B cell (primary cell): ENCODE results near the gene EYS.

Experiments
- EZH2 ChIP-seq: IDR thresholded peaks from 2 replicates; pipeline ENCODE4 v1.6.1; 2012; ENCODE audit warnings: borderline replicate concordance, low read depth, mild to moderate bottlenecking, moderate library complexity, low read length; ENCODE audit not compliant: insufficient read depth, poor library complexity, severe bottlenecking
- TF ChIP-seq, protein P1 (sequence below): fragments of 200-600 bp; IDR thresholded peaks from one replicate; pipeline ENCODE4 v1.8.0; 2022; ENCODE audit warnings: antibody characterized with exemption, mild to moderate bottlenecking

DNA sequence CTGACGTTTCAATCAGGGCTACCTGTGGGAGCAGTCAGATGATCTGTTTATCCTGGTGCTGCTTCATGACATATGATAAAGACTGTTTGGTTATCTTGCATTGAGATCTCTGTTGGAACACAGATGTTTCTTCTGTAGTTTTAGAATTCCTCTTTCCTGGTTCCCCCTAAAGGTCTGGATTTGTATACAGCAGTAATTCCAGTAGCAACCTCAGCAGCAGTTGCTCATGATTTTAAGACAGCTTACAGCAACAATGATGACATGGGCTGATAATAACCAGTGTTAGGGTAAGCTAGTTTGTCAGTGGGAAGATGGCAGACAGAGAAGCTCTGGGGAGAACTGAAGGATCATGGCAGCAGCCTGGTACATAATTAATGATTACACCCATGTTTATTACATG lies 1632.0 kb downstream of the EYS start:
- TF ChIP-seq, protein P1, sequence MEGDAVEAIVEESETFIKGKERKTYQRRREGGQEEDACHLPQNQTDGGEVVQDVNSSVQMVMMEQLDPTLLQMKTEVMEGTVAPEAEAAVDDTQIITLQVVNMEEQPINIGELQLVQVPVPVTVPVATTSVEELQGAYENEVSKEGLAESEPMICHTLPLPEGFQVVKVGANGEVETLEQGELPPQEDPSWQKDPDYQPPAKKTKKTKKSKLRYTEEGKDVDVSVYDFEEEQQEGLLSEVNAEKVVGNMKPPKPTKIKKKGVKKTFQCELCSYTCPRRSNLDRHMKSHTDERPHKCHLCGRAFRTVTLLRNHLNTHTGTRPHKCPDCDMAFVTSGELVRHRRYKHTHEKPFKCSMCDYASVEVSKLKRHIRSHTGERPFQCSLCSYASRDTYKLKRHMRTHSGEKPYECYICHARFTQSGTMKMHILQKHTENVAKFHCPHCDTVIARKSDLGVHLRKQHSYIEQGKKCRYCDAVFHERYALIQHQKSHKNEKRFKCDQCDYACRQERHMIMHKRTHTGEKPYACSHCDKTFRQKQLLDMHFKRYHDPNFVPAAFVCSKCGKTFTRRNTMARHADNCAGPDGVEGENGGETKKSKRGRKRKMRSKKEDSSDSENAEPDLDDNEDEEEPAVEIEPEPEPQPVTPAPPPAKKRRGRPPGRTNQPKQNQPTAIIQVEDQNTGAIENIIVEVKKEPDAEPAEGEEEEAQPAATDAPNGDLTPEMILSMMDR, result no peak
- TF ChIP-seq EZH2, result no peak
